OCI-LY1 (cell line): ENCODE results near the gene KRTAP7-1.

ENCODE experiments used
- CTCF ChIP-seq: fragments of 200-600 bp; sonication (generic), shearing (Covaris generic); IDR thresholded peaks from 2 replicates; pipeline ENCODE4 v1.5.1; 2017; ENCODE audit warnings: mild to moderate bottlenecking, antibody characterized with exemption, low read length, moderate library complexity, mixed read lengths
- EZH2 ChIP-seq: fragments of 200-600 bp; sonication (generic), shearing (Covaris generic); IDR thresholded peaks from 2 replicates; pipeline ENCODE4 v1.8.0; 2017; ENCODE audit warnings: borderline replicate concordance, mixed run types, mild to moderate bottlenecking, antibody characterized with exemption, low read length, moderate library complexity, mixed read lengths

- TF ChIP-seq CTCF: no peak
- TF ChIP-seq EZH2: no peak
These were observed 50.3 kb downstream of the KRTAP7-1 start for GRCh38 chr21:30779249-30779648.
